Activated T-cell treated with anti-CD3 and anti-CD28 coated beads, Interleukin-2, amount 50 U/mL, for 1 hour (primary cell): ENCODE measurements around the gene TYROBP.

Experiments
- DNase-seq: peaks from one replicate; pipeline ENCODE4 v3.0.0-alpha.2; 2020

TYROBP gene

DNA sequence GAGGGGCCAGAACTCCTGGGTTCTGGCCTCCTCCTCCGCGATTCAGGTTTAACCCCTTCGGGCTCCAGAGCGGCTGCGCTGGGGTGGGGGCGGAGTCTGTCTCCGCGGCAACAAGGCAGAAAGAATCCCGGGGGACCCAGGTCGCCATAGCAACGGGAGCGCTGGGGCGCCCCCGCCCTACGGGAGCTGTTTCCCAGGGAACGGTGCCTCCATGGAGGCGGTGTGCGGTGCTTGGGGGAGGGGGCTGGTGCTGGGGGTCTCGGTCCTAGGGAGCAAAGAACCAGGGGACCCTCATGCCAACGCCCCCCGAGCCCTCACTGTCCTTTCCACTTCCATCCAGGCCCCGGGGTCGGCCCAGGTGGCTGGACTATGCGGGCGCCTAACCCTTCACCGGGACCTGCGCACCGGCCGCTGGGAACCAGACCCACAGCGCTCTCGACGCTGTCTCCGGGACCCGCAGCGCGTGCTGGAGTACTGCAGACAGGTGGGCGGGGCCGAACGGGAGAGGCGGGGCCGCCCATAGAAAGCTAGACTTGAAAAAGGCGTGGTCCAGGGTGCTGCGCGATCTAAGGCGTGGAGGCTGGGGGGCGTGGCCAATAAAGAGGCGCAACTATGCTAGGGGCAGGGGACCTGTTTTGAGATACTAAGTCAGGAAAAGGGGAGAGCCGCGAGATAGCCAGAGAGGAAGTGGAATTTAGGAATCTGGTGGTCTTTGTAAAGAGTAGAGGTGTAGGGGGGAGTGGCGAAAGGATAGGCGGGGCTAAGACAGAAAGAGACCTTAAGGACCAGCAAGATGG lies 38.6 kb downstream of the TYROBP start:
- peak; percentile 81 for DNase-seq

DNA sequence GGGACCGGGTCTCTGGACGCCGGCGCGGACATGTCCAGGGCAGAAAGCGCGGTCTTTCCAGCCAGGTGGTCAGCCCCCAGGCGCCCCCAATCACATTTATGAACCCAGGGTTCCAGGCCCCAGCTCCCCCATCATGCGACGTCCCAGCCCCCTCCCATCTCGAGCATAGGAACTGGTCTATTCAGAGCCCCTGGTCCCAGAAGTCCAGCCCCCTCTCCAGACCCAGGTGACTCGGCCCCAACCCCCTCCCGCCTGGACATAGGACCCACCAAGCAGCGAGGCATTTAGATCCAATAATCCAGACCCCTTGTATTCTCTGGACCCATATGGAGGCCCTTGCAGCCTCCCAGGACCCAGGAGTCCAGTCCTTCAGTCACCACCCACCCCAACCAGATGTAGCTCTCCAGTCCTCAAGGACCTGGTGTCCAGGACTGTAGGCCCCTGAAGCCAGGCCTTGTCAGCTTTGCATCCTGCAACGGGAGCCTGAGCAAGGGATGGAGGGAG lies 39.2 kb downstream of the TYROBP start:
- no peak for DNase-seq

DNA sequence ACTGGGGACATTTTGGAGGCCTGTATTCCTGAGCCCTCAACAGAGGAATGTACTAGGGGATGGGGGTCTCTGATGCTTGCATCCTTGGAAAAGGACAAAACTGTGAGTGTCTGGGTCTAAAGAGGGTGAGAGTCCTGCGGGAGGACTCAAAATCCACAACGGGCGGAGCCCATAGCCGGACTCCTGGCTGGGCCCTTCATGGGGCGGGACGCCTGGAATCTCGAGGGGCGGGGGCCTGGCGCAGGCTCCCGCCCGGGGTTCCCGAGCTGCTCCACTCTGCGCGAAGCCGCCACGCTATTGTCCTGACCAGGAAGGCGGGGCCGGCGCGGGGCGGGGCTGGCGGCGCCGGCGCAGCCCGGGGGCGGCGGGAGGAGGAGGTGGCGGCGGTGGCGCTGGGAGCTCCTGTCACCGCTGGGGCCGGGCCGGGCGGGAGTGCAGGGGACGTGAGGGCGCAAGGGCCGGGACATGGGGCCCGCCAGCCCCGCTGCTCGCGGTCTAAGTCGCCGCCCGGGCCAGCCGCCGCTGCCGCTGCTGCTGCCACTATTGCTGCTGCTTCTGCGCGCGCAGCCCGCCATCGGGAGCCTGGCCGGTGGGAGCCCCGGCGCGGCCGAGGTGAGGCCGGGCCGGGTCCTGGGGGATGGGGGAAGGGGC lies 39.8 kb downstream of the TYROBP start, which contains the start of gene APLP1:
TSS of gene APLP1 (plus strand) at position 403 of the 651 bp plus-strand sequence. CDS start at position 466, 63 bp downstream.
- DNase-seq, result peak; percentile 75

DNA sequence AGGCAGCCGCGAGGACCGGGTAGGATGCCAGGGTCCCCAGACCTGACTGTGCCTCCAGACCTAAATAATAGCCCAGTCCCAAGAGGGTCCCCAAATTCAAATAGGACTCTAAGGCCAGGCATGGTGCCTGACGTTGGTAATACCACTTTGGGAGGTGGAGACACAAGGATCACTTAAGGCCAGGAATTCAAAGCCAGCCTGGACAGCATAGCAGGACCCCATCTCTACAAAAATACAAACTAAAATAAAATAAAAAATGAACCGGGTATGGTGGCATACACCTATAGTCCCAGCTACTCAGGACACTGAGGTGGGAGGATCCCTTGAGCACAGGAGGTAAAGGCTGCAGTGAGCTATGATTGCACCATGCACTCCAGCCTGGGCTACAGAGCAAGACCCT lies 45.1 kb downstream of the TYROBP start:
- no peak for DNase-seq

DNA sequence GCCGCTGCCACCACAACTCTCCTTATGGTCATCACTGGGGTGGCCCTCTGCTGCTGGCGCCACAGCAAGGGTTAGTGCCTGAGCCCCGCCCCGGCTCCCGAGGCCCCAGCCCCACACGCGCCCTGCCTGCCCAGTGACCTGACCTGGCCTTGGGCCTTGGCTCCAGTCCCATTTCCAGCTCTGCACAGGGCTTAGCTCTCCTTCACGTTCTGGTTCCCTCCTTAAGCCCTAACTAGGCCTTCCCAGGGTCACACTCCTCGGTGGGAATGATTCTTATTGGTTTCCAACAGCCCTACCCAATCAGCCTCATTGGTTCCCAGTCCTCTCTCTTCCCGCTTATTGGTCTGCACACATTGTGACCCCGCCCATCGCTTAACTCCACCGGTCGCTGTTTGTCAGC lies 45.6 kb downstream of the TYROBP start:
- DNase-seq, result no peak

DNA sequence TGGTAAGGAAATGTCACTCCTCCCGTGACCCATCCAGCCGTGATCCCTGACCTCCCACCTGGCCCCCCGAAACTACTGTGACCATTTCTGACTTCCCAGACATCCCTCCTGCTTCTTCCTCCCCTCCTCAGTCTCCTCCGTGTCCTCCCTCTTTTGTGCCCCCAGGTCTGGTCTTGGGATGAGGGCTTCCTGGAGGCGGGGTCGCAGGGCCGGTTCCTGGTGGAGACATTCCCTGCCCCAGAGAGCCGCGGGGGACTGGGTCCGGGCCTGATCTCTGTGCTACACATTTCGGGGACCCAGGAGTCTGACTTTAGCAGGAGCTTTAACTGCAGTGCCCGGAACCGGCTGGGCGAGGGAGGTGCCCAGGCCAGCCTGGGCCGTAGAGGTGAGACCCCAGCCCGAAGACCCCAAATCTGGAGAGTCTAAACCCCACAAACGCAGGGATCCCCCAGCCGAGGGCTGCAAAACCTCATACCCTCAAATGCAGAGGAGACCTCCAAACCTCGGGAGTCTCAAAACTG lies 46.4 kb downstream of the TYROBP start:
- DNase-seq, result no peak

DNA sequence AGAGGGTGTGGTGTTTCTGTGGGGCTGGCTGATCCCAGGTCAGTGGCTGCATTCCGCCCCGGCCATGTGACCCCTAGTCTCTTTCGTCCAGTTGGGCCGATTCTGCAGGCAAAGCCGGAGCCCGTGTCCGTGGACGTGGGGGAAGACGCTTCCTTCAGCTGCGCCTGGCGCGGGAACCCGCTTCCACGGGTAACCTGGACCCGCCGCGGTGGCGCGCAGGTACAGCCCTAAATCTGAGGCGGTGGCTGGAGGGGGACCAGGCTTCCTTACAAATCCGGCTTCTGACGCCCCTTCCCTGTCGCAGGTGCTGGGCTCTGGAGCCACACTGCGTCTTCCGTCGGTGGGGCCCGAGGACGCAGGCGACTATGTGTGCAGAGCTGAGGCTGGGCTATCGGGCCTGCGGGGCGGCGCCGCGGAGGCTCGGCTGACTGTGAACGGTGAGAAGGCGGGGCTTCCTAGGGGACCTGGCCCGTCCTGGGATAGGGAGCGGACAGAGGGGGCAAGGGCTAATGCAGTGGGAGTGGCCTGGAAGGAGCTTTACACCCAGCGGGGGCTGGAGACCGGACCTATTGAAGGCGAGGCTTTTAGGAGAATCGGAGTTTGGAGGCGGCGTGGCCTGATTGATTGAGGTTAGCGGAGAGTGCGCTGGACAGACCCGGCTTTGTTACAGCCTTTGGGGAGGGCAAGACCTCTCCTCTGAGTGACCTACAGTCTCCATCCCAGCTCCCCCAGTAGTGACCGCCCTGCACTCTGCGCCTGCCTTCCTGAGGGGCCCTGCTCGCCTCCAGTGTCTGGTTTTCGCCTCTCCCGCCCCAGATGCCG lies 47.1 kb downstream of the TYROBP start:
- DNase-seq, result no peak

DNA sequence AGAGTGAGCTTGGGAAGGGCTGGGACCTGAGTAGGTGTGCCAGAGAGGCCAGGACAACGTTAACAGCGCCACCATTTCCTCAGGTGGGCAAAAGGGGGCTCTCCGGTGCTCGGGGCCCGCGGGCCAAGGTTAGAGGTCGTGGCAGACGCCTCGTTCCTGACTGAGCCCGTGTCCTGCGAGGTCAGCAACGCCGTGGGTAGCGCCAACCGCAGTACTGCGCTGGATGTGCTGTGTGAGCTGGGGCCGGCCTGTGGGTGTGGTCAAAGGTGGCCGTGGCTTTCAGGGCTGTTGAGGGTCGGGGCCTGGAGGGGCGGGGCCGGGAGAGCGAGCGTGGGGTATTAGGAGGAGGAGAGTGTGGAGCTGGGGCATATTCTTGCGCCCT lies 47.7 kb downstream of the TYROBP start:
- DNase-seq, result no peak

DNA sequence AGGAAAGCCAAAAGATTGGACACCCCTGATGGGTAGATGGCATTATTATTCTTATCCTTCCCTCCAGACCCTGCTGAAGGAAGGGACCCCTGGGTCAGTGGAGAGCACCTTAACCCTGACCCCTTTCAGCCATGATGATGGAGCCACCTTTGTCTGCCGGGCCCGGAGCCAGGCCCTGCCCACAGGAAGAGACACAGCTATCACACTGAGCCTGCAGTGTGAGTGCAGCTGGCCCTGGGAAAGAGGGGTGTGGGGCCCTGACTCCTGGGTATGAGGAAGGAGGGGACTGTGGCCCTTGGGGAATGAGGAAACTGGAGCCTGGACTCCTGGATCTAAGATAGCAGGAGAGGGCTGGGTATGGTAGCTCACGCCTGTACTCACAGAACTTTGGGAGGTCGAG lies 48.7 kb downstream of the TYROBP start:
- no peak for DNase-seq

DNA sequence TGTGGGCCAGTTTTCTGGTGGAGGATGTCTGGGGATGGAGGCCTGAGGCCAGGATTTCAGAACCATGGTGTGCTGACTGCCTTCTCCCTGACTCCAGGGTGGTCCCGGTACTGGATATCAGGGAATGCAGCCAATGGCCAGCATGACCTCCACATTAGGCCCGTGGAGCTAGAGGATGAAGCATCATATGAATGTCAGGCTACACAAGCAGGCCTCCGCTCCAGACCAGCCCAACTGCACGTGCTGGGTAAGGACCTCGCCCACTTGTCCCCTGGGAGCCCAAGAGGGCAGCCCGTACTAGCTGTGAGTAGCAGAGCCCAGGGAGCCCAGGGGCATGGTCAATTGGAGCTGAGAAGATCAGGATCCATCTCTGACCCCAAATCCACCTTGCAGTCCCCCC lies 49.8 kb downstream of the TYROBP start:
- no peak for DNase-seq

DNA sequence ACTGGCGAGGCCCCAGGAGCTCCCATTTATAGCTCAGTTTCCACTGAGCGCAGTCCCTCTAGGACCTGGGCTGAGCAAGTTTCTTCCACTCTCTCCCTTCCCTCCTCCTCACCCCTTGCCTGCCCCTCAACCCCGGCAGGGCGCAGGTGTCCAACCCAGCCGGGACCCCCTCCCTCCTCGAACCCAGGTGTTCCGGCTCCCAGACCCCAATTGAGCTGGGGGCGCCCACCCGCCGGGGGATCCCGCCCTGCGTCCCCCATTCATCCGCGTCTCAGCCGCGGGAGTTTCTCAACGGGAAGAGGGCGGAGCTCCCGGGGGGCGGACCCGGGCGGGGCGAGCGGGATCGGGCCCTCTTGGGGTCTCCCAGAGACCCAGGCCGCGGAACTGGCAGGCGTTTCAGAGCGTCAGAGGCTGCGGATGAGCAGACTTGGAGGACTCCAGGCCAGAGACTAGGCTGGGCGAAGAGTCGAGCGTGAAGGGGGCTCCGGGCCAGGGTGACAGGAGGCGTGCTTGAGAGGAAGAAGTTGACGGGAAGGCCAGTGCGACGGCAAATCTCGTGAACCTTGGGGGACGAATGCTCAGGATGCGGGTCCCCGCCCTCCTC lies 51.4 kb downstream of the TYROBP start, which contains the start of gene KIRREL2:
TSS of gene KIRREL2 (plus strand) at position 366 of the 604 bp plus-strand sequence. CDS start at position 575, 209 bp downstream.
- DNase-seq, result peak; percentile 53
